HG02678 (cell line): ENCODE measurements around the gene SNRNP27.

Experiments
- ATAC-seq: cut with Tn5 transposase; IDR thresholded peaks from one replicate; pipeline ENCODE4 v1.9.1; 2021; ENCODE audit warnings: mild to moderate bottlenecking, moderate library complexity; ENCODE audit not compliant: unreplicated experiment

Gene SNRNP27

DNA sequence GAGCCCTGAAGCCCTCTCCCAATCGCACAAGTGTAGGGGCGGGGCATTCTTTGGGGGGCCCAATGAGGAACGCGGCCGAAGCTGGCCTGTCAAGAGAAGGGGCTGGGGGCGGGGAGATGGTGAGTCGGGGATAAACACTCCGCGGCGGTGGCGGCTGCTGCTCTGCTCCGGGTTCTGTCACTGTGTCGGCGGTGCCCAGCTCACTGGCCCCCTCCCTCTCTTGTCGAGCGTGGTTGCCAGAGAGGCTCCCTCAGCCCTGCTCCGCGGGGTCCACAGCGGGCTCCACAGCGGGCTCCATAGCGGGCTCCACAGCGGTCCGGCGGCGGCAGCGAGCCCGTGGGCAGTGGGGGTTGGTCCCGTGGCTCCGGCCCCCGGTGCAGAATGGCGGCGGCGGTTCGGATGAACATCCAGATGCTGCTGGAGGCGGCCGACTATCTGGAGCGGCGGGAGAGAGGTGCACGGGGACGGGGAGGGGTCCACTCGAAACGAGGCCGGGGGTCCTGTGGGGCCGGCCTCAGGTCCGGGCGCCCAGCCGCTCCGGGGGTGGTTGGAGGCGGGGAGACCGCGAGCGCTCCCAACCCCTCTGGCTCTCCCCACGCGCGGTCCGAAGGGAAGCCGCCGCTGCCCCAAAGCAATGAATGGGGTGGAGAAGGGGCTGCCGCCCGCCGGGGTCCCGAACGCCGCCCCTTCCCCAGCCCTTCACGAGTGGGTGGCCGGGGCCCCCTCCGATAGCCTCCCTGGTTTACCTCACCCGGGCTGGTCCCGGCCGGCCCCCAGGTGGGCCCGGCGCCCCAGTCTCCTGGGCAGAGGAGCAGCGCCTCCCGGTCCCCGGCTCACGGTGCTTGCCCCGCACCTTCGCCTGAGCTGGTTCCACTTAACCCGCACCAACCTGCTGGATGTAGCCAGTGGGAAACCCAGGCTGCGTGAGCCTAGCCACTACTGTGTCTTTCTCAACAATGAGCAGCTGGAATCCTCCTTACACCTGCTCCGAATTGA, 21.5 kb downstream of the SNRNP27 start, which contains the start of gene MXD1:
TSS of gene MXD1 (plus strand) at position 160 of the 996 bp plus-strand sequence. CDS start at position 382, 222 bp downstream.
- no peak for ATAC-seq

DNA sequence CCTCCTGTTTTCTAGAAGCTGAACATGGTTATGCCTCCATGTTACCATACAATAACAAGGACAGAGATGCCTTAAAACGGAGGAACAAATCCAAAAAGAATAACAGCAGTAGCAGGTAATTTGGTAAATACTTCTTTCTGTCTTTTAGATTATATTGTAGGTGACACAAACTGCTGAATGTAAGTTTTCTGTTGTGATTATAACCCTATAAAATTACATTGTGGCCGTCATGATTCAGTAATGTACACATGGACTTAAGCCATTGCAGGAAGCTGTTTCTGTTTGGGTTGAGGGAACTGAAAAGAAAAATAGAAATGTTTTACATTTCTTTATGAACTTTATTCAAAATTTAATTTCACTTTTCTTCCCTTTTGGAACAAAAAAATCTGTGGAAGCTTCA, 22.4 kb downstream of the SNRNP27 start:
- ATAC-seq = no peak

DNA sequence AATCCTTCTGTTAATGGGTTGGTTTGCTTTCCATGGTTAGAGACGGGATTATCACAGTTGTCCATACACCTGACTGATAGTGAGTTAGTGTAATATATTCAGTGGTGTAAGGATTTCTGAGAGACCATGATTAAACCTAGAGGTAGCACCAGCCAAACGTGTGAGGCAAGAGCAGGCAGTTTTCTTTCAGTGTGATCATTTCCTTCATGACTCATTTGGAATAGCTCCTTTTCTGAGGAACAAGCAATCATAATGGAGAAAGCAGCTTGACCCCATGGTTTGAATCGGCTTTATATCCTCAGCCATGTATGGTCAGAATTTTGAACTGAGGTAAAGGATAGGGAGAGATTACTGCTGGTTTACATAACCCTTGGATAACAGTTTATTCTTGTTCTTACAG, 24.1 kb downstream of the SNRNP27 start:
- ATAC-seq = no peak

DNA sequence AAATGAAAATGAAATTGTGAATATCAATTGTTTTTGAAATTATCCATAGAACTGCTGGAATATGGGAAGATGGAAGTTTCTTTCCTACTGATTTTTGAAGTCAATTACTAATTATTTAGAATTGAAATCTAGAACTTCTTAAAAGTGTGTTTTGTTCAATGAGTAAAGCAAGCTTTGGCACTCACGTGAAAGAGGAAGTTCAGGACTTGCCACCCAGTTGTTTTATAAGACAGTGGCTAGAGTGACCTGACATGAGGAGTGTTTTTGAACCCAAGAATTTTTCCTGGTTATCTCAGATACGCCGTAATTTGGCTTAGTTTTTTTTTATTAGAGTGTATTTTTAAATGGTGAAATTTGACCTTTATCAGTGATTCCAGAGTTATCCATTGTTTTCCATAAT, 24.6 kb downstream of the SNRNP27 start:
- ATAC-seq = no peak

DNA sequence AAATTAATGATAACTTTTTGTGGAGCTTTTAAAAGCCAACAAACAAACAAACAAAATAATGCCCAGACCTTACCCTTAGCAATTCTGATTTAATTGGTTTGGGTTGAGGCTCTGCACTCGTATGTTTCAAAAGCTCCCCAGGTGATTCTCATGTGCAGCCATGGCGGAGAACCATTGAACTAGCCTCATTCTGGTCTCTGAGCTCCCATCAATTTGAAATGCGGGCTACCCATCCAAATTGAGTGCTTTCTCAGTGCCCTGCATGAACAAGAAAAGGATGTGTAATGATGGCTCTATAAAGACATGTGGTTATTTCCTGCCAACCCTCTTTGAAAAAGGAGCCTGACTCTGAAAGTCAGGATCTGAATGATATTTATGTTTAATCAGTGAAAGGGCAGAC, 29.4 kb downstream of the SNRNP27 start:
- no peak for ATAC-seq

DNA sequence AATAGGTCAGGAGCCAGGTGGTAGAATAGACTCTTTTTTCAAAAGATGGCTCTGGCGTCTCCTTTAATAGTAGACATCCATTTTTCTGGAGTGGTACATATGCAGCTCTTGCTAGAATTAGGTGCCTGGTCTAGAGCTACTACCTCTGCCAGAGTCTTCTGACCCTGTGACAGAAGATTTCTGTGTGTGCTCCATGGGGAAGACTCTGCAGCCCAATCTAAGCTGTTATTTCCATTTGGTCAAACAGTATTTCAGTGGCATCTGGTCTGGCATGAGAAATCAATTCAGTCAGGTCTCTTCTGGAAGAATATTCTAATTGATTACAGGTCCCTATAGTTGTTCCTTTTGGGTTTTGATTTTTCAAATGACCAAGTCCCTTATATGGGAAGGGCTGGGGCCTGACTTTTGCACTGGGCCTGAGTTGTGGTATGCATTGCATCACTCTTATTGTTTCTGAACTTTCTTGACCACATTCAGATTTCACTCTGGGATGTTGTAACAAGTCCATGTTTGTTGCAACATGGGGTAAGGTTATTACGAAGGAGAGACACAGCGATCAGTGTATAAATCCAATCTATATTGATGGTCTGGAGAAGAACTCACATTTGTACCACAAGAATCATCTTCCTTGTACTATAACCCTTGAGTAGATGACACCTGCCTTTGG, 33.2 kb downstream of the SNRNP27 start:
- ATAC-seq = no peak

DNA sequence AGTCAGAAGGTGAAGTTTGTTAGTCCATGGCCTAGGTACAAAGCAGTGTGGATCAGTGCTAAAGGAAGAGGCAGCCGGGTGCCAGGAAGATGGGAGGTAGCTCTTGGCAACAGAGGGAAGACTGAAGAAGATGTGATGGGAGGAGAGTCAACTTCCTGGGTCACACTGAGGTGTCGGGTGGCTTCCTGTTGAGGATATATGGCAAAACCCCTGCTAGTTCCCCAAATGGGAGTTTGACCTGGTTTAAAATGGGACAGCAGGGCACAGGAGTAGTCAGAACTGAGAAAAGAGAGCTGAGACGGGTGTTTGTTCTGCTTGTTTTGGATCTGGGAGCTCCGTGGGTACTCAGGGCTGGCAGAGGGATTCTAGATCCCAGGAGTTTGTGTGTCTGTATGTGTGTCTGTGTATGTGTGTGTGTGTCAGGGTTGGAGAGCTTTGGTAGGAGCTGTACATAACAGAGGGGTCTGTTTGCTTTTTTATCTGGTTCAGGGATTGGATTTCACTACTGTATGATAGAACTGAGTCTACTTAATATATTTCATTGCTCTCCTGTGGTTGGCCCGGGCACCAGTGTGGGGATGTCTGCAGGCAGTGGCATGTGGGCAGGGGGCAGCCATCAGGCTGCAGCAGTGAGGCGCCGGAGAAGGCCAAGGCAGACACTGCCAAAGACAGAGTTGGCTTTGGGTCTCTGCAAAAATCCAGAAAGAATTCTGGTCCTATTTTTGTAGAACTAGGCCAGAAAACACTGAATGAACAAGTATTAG, 38.3 kb downstream of the SNRNP27 start:
- no peak for ATAC-seq

DNA sequence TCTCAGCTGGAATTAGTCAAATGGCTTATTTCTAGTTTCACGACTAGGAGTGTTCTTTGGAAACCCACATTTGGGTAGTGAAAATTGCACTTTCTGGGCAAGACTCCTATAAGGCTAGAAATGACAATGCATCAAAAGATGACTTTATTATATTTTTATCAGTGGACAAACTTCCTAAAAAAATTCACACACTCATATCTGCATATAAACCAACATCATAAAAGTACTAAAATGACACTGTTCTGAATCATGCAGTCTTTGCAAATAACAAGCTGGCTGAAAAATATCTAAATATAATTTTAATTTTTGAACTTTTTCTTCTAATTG, 38.8 kb downstream of the SNRNP27 start:
- ATAC-seq = no peak

DNA sequence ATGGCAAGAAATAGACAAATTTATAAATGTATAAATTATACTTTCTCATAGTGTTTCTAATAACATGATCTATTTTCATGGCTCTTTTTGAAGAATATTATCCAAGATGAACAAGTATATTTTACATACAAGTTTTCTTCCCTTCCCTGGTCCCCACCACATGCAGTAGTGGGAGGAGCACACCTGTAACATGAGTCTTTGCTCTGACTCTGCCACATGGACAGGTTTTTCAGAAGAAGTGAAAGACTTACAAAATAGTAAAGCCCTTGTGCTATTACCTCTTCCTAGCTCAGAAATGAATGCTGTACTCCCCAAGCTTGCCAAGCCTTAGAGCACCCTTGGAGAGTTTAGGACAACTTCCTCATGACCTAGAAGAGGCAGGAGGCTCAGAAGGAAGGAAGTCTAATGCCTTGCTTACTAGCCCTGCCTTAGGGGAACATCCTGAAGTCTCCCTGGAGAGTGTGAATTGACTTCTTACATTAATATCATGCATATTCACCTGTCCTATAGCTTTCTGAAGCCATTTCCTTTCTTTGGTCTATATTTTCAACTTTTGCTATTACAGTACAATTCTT, 39.6 kb downstream of the SNRNP27 start:
- no peak for ATAC-seq

DNA sequence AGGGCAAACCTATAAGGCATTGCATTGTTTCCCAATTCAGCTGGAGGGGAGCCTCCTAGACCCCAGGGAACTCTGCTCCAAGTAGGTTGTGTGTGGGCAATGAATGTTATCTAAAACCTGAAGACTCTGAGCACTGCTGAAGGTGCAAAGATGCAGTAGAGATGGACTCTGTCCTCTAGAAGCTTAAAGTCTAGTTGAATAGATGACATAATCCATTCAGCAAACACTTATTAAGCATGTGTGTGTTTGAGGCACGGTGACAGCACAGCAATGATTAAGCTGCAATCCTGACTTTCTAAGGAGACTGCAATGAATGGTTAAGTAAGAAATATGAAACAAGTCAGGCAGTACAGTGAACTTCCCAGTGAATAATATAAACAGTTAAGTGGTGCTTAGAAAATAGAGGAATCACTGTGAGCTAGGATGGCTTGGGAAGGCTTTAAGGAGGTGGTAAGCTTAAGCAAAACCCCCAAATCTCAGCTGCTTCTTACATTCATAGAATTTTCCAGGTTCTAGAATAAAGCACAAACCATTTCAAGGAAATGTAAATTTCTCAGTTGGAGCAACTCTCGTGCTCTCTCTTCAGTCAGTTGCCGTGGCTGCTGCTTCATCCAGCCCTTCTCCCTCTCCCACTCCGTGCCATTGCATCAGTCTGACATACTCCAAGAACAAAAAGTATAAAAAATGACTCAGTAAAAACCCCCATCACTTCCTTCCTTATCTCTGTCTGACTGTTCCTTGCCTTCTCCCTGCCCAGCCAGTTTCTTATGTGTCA, 40.3 kb downstream of the SNRNP27 start:
- ATAC-seq = no peak

DNA sequence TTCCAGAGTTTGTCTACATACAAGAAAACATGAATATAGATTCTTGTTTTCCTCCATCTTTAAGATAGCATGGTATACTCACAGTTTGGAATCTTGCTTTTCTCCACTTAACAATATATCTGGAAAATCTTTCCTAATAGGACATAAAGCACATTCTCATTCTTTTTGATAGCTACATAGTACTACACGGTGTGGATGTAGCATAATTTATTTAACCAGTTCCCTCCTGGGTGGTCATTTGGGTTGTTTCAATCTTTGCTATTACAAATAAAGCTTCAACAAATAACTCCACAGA, 40.8 kb downstream of the SNRNP27 start:
- ATAC-seq = no peak

DNA sequence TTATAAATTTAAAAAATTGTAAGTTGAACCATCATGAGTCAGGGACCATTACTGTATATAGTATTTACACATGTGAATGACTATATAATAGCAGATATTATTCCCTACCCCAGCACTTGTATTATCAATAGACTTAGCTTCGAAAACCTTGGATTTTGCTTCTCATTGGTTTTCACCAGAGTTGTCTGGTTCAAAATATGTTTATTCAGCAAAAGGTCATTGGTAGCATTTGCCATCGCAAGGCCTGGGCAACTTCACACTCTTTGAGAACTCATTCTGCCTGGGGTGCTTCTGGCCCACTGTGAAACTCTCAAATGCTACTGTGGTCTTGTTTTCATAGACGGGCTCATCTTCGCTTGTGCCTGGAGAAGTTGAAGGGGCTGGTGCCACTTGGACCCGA, 41.3 kb downstream of the SNRNP27 start:
- ATAC-seq = no peak

DNA sequence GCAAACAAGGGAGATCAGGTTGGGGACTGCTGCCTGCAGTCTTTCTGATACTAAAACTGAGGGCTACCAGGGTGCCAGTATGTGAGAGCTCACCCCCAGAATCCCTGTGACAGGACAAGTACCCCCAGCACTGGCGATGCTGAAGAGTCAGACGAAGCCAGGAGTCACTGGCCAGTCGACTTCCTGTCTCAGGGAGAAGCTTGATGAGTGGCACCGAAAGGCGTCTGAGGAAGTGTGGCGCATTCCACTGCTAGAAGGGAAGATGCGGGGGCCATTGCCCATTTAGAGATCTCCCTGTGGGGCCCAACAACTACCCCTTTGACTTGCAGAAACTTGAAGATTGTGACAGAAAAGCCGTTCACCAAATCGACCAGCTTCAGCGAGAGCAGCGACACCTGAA, 43.1 kb downstream of the SNRNP27 start:
- no peak for ATAC-seq

DNA sequence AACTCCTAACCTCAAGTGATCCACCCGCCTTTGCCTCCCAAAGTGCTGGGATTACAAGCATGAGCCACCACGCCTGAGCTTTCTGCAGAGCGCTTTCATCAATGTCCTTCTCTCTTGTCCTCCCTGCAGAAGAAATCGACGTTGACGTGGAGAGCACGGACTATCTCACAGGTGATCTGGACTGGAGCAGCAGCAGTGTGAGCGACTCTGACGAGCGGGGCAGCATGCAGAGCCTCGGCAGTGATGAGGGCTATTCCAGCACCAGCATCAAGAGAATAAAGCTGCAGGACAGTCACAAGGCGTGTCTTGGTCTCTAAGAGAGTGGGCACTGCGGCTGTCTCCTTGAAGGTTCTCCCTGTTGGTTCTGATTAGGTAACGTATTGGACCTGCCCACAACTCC, 44.2 kb downstream of the SNRNP27 start:
- no peak for ATAC-seq

DNA sequence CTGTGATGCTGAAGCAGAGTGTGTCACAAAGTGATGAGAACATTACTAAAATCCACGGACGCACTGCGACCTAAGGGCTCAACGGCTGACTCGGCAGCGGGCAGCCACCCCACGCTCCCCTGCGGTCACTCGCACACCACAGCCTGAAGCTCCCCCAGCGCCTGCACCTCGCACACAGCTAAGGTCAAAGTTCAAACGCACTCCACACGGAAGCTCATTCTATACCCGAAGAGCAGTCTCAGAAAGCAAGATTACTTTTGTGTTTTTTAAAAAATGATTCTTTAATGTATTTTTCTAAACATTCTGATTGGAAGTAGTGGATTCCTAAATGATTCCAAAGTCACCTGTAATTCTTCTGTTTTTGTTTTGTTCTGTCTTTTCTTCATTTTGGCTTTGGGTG, 46.0 kb downstream of the SNRNP27 start:
- ATAC-seq = no peak

DNA sequence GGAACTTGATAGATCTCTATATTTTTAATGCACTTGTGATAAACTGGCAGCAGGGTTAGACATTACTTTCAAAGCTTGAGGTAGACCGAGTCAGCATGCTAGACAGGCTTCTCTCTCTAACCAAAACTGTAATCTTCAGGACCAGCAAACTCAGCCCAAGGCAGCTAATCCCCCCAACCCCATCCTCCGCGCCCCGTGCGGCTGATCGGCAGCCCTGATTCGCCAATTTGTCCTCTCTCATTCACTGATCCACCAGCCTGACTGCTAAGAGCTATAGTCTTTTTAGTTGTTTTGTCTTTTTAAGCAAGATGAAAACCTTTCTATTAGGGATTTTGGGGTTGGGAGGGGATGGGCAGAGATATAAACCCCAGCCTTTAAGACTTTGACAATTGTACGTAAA, 46.9 kb downstream of the SNRNP27 start:
- no peak for ATAC-seq

DNA sequence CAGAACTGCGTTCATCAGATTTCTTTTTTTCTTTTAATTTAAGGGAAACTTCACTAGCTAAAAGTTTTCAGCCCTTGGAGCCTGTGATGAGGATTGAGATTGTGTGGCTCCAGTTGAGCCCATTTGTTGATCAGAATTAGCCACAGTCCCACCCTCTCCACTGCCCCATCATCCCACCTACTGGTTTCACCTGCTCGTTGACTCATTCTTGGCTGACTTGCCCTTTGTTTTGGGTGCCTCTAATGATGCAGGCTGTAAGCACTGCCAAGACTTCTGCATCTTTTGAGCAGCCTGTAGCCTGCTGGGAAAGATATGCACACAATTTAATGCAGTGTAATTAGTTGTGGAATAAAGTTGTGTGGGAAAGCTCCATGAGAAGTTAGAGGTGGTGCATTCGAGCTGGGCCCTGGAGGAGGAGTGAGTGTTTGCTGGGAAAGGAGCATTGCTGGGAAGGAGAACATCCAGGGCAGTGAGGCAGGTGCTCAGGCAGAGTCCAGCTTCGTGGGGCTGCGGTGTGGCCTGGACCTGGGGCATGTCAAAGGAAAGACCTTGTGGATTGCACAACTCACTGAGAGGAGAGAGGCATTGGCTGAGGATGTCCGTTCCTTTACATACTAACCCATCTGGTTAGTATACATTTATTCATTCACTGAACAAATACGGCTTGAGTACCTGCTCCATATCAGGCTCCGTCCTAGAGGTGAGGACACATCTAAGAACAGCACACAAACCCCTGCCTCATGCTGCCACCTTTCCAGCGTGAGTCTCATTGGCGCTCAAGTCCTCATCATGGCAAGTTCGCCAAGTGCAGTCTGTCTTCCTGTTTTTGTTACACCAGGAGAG, 49.5 kb downstream of the SNRNP27 start:
- no peak for ATAC-seq

DNA sequence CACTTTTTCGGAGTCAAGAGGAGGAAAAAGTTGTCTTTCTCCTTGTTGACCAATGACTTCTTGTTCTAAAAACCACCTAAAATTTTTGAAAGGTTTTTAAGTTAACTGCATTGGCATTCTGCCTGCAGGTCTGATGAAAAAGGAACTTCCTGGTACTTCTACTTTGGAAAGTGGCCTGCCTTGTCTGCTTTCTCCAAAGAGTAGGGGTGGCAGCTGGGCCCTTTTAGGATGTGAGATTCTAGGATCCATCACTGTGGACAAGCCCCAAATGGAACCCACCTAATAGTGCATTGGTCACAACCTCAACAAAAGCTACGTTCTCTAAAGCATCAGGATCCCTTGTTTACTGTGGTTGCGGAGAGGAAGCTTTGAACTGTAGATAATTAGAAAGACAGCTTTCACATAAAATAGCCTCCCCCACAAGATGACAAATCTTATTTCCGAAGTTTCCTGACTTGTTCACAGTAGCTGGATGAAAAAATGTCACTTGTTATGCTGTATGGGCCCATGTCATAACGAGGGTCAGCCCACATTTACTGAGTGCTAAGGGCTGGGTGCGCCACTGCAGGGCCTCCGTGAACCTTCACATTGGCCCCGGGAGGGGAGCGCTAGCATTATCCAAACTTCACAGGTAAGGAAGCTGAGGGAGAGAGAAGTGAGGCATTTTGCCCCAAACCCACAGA, 50.2 kb downstream of the SNRNP27 start:
- no peak for ATAC-seq

DNA sequence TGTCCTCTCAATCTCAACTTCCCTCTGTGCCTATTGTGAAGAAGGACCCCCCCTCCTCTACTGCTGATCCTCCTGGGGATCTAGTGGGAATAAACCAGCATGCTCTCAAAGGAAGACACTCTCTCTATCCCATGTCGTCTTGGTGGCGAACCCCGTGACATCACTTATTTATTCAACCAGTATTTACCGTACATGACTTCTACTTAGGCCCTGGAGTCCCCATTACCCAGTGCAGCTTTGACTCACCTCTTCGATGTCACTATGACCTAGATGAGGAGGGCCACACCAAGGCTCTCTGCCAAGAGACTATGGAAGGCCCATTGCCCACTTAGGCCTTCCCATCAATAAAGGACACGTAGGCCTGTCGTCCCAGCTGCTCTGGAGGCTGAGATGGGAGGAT, 51.0 kb downstream of the SNRNP27 start:
- no peak for ATAC-seq
